ENCODE measurements around the gene ARID1B.

DNA sequence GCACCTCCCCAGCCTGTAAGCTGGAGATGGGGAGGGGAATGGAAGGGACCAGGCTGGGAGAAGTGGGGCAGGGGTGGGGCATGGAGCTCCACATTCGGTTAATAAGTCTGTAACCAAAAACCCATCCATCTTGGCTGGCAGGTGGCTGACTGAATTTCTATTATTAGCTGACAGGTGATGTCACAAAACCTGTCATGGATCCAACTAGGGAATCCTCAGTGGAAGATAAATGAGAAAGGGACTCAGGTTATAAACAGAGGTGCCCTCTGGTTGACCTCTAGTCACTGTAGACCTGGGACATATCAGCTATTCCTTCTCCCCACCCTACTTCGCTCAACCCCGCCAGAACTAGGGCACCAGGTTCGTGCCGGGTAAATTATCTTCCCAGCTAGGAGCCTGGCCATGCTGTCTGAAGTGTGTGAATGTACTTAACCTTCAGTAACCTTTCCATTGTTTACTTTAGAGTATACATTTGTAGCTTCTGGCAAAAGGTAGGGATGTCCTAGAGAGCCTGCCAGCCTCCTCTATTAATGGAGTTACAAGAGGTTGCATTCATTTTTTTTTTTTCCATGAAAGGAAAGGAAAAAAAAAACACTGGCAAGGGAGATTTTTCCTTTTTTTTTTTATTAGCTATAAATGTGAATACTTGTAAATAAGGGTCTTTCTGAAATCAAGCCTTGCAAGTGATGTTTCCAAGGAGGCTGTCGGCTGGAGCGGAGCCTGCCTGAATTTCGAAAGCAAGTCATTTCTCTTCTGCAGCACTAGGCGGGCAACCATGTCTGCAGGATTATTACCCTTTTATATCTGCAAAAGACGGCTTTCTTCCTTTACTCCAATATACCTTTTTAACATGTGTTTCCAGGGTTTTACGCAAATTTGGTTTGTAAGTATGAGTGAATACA is 410.3 kb downstream of the ARID1B start:
- TF ChIP-seq YY1 (IDR thresholded peaks at IDR 0.05) = no peak
- TF ChIP-seq CTCF (IDR thresholded peaks at IDR 0.05; ENCODE audit: low read depth, low read length, missing input control) = no peak
- no peak for TF ChIP-seq FOXA1 (IDR thresholded peaks at IDR 0.05)

Measured in liver (tissue), 2 donors.